GM10248 (cell line): ENCODE results near the gene STEAP1.
A peak's percentile ranks its signal among the peaks of the same experiment; 100 is the strongest.

ENCODE experiments used
- CTCF ChIA-PET: fragments of 300-600 bp; sonication (Branson Sonifier 250); formaldehyde crosslinking; extraction: SDS; loops from one replicate; lab custom pipeline; 2021; ENCODE audit warnings: antibody characterized with exemption; lab: Yijun Ruan, JAX
- POLR2A ChIA-PET: fragments of 350-650 bp; sonication (Branson Sonifier 250); formaldehyde crosslinking; extraction: SDS; loops from one replicate; lab custom pipeline; 2020; ENCODE audit warnings: antibody characterized with exemption; lab: Yijun Ruan, JAX
- DNase-seq: peaks from one replicate; pipeline ENCODE4 v3.0.0; 2012; ENCODE audit errors: extremely low spot score
- TF ChIP-seq, protein P1 (sequence below): IDR thresholded peaks from 2 replicates; pipeline ENCODE4 v1.5.1; 2012; ENCODE audit warnings: mild to moderate bottlenecking, low read depth; ENCODE audit errors: extremely low read depth, missing control alignments, control extremely low read depth

The STEAP1 gene

DNA sequence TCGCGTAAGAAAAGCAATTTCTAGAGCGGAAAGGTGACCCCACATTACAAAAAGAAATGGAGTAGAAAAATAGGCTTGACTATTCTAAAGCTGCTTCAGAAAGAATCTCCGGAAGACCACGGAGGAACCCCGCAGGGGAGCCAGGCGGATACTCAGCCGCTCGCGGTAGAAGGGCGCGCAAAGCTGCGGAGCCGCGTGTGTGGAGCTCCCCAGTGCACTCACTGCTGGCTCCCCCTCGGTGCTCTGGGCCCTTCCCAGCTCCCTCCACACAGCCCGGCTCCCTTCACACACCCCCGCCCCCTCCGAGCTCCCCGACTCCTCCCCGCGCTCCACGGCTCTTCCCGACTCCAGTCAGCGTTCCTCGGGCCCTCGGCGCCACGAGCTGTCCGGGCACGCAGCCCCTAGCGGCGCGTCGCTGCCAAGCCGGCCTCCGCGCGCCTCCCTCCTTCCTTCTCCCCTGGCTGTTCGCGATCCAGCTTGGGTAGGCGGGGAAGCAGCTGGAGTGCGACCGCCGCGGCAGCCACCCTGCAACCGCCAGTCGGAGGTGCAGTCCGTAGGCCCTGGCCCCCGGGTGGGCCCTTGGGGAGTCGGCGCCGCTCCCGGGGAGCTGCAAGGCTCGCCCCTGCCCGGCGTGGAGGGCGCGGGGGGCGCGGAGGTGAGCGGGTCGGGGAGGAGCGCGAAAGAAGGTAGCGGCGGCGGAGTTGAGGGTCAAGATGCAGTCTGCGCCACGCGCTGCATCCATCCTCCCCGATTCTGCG is 57.3 kb downstream of the STEAP1 start, which contains the start of gene STEAP2:
TSS of gene STEAP2 (plus strand) at position 350 of the 758 bp plus-strand sequence. CDS start 13,343 bp downstream, outside the sequence.
- CTCF ChIA-PET: interaction anchor here (0.7 to 3.3 kb wide), 19 partner anchors 13 to 216 kb away, joined by 3 to 16 read pairs (median 5); partner anchors contain the start of gene STEAP1
- DNase-seq: peak; percentile 70
- TF ChIP-seq, protein P1, sequence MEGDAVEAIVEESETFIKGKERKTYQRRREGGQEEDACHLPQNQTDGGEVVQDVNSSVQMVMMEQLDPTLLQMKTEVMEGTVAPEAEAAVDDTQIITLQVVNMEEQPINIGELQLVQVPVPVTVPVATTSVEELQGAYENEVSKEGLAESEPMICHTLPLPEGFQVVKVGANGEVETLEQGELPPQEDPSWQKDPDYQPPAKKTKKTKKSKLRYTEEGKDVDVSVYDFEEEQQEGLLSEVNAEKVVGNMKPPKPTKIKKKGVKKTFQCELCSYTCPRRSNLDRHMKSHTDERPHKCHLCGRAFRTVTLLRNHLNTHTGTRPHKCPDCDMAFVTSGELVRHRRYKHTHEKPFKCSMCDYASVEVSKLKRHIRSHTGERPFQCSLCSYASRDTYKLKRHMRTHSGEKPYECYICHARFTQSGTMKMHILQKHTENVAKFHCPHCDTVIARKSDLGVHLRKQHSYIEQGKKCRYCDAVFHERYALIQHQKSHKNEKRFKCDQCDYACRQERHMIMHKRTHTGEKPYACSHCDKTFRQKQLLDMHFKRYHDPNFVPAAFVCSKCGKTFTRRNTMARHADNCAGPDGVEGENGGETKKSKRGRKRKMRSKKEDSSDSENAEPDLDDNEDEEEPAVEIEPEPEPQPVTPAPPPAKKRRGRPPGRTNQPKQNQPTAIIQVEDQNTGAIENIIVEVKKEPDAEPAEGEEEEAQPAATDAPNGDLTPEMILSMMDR: peak; percentile 67
- POLR2A ChIA-PET: no interaction called here

DNA sequence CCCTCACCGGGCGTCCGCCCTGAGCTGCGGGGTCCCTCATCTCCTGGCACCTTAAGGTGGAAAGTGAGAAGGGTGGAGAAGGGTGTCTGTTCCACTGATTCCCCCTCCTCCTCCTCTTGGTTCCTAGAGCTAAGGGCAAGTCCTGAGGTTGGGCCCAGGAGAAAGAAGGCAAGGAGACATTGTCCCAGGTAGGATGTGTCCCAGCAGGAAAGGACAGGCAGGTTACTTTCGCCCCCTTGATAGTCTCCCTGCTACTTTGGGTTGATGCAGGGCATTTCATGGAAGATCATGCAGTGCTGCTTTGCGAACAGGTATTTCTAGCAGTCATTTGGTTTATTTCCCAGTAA is 57.9 kb downstream of the STEAP1 start:
- ChIA-PET CTCF (interaction anchor here (1.1 to 3.3 kb wide), 15 partner anchors 13 to 216 kb away, joined by 3 to 16 read pairs (median 6); partner anchors contain the start of gene STEAP1), POLR2A (no interaction called here)
- TF ChIP-seq, protein P1: no peak
- peak; percentile 24 for DNase-seq

DNA sequence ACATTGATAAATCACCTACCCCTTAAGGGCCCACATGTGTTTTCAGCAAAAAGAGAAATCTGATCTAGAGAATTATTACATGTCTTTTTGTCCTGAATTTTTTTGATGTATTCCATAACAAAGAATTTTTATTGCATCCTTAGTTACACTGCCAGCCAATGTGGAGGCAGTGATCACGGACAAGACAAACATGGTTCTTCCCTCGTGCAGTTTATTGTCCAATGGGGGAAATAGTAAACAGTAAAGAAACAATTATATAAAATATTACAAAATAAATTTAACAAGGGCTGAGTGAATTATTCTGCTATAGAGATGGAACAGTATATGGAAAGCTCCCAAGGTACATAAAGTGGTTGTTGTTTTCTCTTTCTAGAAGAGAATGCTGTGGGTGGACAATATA is 59.3 kb downstream of the STEAP1 start:
- POLR2A ChIA-PET: no interaction called here
- DNase-seq: no peak
- CTCF ChIA-PET: interaction anchor here (0.9 to 3.3 kb wide), 6 partner anchors 14 to 207 kb away, joined by 3 to 8 read pairs (median 4); no protein-coding TSS in a partner anchor
- TF ChIP-seq, protein P1: no peak
